WTC11 (cell line): ENCODE measurements around the gene WBP4. TPM values are rescaled to one million over a fixed set of nuclear protein-coding genes. Genes with fewer than 3 reads are reported as not detected.

Experiments
- ATAC-seq: fragments of 200-7000 bp; cut with Tn5 transposase; 2 replicates; pipeline ENCODE4 v1.10.0; 2021; ENCODE audit warnings: mild to moderate bottlenecking, moderate library complexity
- CTCF ChIA-PET: fragments of 300-600 bp; sonication (Branson Sonifier 250); formaldehyde crosslinking; loops from one replicate; lab custom pipeline; 2021; ENCODE audit warnings: antibody characterized with exemption; lab: Charles Lee
- POLR2A ChIA-PET: fragments of 350-600 bp; sonication (Branson Sonifier 250); formaldehyde crosslinking; loops from one replicate; lab custom pipeline; 2021; ENCODE audit warnings: antibody characterized with exemption; lab: Charles Lee
- DNase-seq: peaks from one replicate; pipeline ENCODE4 v3.0.0; 2021; ENCODE audit warnings: low spot score
- H3K27ac Mint-ChIP-seq: 2 replicates; pipeline ENCODE4 v1.8.0; 2021; ENCODE audit warnings: mixed read lengths
- H3K27me3 Mint-ChIP-seq: 2 replicates; pipeline ENCODE4 v1.8.0; 2021; ENCODE audit warnings: low read depth, mild to moderate bottlenecking, moderate library complexity, mixed read lengths
- H3K36me3 Mint-ChIP-seq: 2 replicates; pipeline ENCODE4 v1.8.0; 2021; ENCODE audit warnings: mixed read lengths
- H3K4me1 Mint-ChIP-seq: 2 replicates; pipeline ENCODE4 v1.8.0; 2022; ENCODE audit warnings: mixed read lengths
- H3K4me3 Mint-ChIP-seq: 2 replicates; pipeline ENCODE4 v1.8.0; 2021; ENCODE audit warnings: mild to moderate bottlenecking, moderate library complexity, mixed read lengths
- H3K9me3 Mint-ChIP-seq: 2 replicates; pipeline ENCODE4 v1.8.0; 2021; ENCODE audit warnings: mixed read lengths
- CBFB ChIP-seq: sonication (generic); formaldehyde crosslinking; IDR thresholded peaks from 2 replicates; pipeline ENCODE4 v1.8.1; 2022; ENCODE audit warnings: mild to moderate bottlenecking, low read depth, missing genetic modification reagents
- ELF4 ChIP-seq: sonication (generic); formaldehyde crosslinking; IDR thresholded peaks from 2 replicates; pipeline ENCODE4 v1.8.1; 2022; ENCODE audit warnings: low read depth, mild to moderate bottlenecking, moderate library complexity, missing genetic modification reagents
- EMX1 ChIP-seq: fragments of 250-450 bp; sonication (Bioruptor Pico); IDR thresholded peaks from 2 replicates; pipeline ENCODE4 v1.8.0; 2021; ENCODE audit warnings: mild to moderate bottlenecking
- ESRRA ChIP-seq: sonication (generic); formaldehyde crosslinking; IDR thresholded peaks from 2 replicates; pipeline ENCODE4 v1.8.1; 2022; ENCODE audit warnings: mild to moderate bottlenecking, missing genetic modification reagents, borderline replicate concordance
- FOXP1 ChIP-seq: sonication (generic); formaldehyde crosslinking; IDR thresholded peaks from 2 replicates; pipeline ENCODE4 v1.8.0; 2022; ENCODE audit warnings: missing genetic modification reagents, mild to moderate bottlenecking, moderate library complexity, borderline replicate concordance
- GTF2I ChIP-seq: fragments of 250-450 bp; sonication (Bioruptor Pico); conservative IDR thresholded peaks from 2 replicates; pipeline ENCODE4 v1.4.0; 2021; ENCODE audit warnings: mild to moderate bottlenecking
- KAT7 ChIP-seq: sonication (generic); formaldehyde crosslinking; IDR thresholded peaks from 2 replicates; pipeline ENCODE4 v1.8.1; 2023; ENCODE audit warnings: missing genetic modification reagents, mild to moderate bottlenecking, borderline replicate concordance
- MXD4 ChIP-seq: fragments of 250-450 bp; sonication (Bioruptor Pico); IDR thresholded peaks from 2 replicates; pipeline ENCODE4 v1.8.0; 2021; ENCODE audit warnings: mild to moderate bottlenecking, moderate library complexity, borderline replicate concordance
- MYBL2 ChIP-seq: sonication (generic); formaldehyde crosslinking; IDR thresholded peaks from 2 replicates; pipeline ENCODE4 v1.8.1; 2023; ENCODE audit warnings: mild to moderate bottlenecking, moderate library complexity, missing genetic modification reagents
- RELA ChIP-seq: sonication (generic); formaldehyde crosslinking; IDR thresholded peaks from 2 replicates; pipeline ENCODE4 v1.8.1; 2022; ENCODE audit warnings: missing genetic modification reagents, mild to moderate bottlenecking, borderline replicate concordance
- RORB ChIP-seq: fragments of 250-450 bp; sonication (Bioruptor Pico); IDR thresholded peaks from 2 replicates; pipeline ENCODE4 v1.9.0; 2021; ENCODE audit warnings: mild to moderate bottlenecking
- SOX15 ChIP-seq: fragments of 250-450 bp; sonication (Bioruptor Pico); IDR thresholded peaks from 2 replicates; pipeline ENCODE4 v1.9.0; 2021; ENCODE audit warnings: mild to moderate bottlenecking
- TCF7 ChIP-seq: sonication (generic); formaldehyde crosslinking; IDR thresholded peaks from 2 replicates; pipeline ENCODE4 v1.8.0; 2022; ENCODE audit warnings: mild to moderate bottlenecking, low read depth, missing genetic modification reagents, moderate library complexity
- TEAD1 ChIP-seq: sonication (generic); formaldehyde crosslinking; IDR thresholded peaks from 2 replicates; pipeline ENCODE4 v1.8.0; 2022; ENCODE audit warnings: mild to moderate bottlenecking, missing genetic modification reagents
- ZNF138 ChIP-seq: sonication (generic); formaldehyde crosslinking; conservative IDR thresholded peaks from 2 replicates; pipeline ENCODE4 v1.8.1; 2022; ENCODE audit warnings: mild to moderate bottlenecking, moderate library complexity, missing genetic modification reagents
- ZNF219 ChIP-seq: sonication (generic); formaldehyde crosslinking; IDR thresholded peaks from 2 replicates; pipeline ENCODE4 v1.8.0; 2023; ENCODE audit warnings: missing genetic modification reagents, mild to moderate bottlenecking, borderline replicate concordance
- ZNF317 ChIP-seq: sonication (generic); formaldehyde crosslinking; IDR thresholded peaks from 2 replicates; pipeline ENCODE4 v1.8.1; 2023; ENCODE audit warnings: low read depth, mild to moderate bottlenecking, moderate library complexity, missing genetic modification reagents, borderline replicate concordance
- ZNF416 ChIP-seq: fragments of 250-450 bp; sonication (Bioruptor Pico); IDR thresholded peaks from 2 replicates; pipeline ENCODE4 v1.9.0; 2021; ENCODE audit warnings: mild to moderate bottlenecking, inconsistent platforms
- ZNF671 ChIP-seq: fragments of 250-450 bp; sonication (Bioruptor Pico); IDR thresholded peaks from 2 replicates; pipeline ENCODE4 v1.8.0; 2021; ENCODE audit warnings: mild to moderate bottlenecking
- total RNA-seq: library from RNA; stranded (reverse); gene quantifications from 3 replicates; pipeline ENCODE4 v1.2.3, GENCODE V29; 2021
- TF ChIP-seq, protein P1 (sequence below): fragments of 200-600 bp; IDR thresholded peaks from 2 replicates; pipeline ENCODE4 v1.8.0; 2022; ENCODE audit warnings: antibody characterized with exemption
- TF ChIP-seq, protein P2 (sequence below): sonication (generic); formaldehyde crosslinking; IDR thresholded peaks from 2 replicates; pipeline ENCODE4 v1.8.1; 2022; ENCODE audit warnings: mild to moderate bottlenecking, moderate library complexity, missing genetic modification reagents
- TF ChIP-seq, protein P3 (sequence below): sonication (generic); formaldehyde crosslinking; IDR thresholded peaks from 2 replicates; pipeline ENCODE4 v1.8.1; 2023; ENCODE audit warnings: mild to moderate bottlenecking, moderate library complexity, missing genetic modification reagents
- TF ChIP-seq, protein P4 (sequence below): fragments of 250-450 bp; sonication (Bioruptor Pico); IDR thresholded peaks from 2 replicates; pipeline ENCODE4 v1.9.0; 2021; ENCODE audit warnings: mild to moderate bottlenecking
- TF ChIP-seq, protein P5 (sequence below): sonication (generic); formaldehyde crosslinking; IDR thresholded peaks from 2 replicates; pipeline ENCODE4 v1.8.0; 2022; ENCODE audit warnings: mild to moderate bottlenecking, missing genetic modification reagents

Gene WBP4
- total RNA-seq, 1 experiment from 2014 or later = 9.6 TPM

- POLR2A ChIA-PET = no interaction called here
- no peaks in the 10 kb centered on the region for H3K27me3 Mint-ChIP-seq
- no peaks in the 10 kb centered on the region for H3K9me3 Mint-ChIP-seq
- ATAC-seq (no peak), DNase-seq (no peak)
- H3K4me1 Mint-ChIP-seq = peaks cover 12% of the 10 kb centered on the region
- H3K36me3 Mint-ChIP-seq = no peaks in the 10 kb centered on the region
- CTCF ChIA-PET = no interaction called here
- TF ChIP-seq, protein P1, sequence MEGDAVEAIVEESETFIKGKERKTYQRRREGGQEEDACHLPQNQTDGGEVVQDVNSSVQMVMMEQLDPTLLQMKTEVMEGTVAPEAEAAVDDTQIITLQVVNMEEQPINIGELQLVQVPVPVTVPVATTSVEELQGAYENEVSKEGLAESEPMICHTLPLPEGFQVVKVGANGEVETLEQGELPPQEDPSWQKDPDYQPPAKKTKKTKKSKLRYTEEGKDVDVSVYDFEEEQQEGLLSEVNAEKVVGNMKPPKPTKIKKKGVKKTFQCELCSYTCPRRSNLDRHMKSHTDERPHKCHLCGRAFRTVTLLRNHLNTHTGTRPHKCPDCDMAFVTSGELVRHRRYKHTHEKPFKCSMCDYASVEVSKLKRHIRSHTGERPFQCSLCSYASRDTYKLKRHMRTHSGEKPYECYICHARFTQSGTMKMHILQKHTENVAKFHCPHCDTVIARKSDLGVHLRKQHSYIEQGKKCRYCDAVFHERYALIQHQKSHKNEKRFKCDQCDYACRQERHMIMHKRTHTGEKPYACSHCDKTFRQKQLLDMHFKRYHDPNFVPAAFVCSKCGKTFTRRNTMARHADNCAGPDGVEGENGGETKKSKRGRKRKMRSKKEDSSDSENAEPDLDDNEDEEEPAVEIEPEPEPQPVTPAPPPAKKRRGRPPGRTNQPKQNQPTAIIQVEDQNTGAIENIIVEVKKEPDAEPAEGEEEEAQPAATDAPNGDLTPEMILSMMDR = no peak
- no peak for TF ChIP-seq RELA (CRISPR knock-in tag)
- no peak for TF ChIP-seq SOX15
- TF ChIP-seq, protein P2, sequence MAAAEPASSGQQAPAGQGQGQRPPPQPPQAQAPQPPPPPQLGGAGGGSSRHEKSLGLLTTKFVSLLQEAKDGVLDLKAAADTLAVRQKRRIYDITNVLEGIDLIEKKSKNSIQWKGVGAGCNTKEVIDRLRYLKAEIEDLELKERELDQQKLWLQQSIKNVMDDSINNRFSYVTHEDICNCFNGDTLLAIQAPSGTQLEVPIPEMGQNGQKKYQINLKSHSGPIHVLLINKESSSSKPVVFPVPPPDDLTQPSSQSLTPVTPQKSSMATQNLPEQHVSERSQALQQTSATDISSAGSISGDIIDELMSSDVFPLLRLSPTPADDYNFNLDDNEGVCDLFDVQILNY (CRISPR knock-in tag) = no peak
- TF ChIP-seq TCF7 (CRISPR knock-in tag) = no peak
- no peak for TF ChIP-seq CBFB (CRISPR knock-in tag)
- no peak for TF ChIP-seq EMX1 (CRISPR knock-in tag)
- TF ChIP-seq, protein P3, sequence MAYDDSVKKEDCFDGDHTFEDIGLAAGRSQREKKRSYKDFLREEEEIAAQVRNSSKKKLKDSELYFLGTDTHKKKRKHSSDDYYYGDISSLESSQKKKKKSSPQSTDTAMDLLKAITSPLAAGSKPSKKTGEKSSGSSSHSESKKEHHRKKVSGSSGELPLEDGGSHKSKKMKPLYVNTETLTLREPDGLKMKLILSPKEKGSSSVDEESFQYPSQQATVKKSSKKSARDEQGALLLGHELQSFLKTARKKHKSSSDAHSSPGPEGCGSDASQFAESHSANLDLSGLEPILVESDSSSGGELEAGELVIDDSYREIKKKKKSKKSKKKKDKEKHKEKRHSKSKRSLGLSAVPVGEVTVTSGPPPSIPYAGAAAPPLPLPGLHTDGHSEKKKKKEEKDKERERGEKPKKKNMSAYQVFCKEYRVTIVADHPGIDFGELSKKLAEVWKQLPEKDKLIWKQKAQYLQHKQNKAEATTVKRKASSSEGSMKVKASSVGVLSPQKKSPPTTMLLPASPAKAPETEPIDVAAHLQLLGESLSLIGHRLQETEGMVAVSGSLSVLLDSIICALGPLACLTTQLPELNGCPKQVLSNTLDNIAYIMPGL (CRISPR knock-in tag) = no peak
- no peak for TF ChIP-seq ZNF671
- no peak for TF ChIP-seq TEAD1 (CRISPR knock-in tag)
- no peak for TF ChIP-seq RORB (CRISPR knock-in tag)
- no peak overlapping the region for H3K27ac Mint-ChIP-seq
- no peak overlapping the region for H3K4me3 Mint-ChIP-seq
These were observed 50.1 kb downstream of the WBP4 start for GRCh38 chr13:41111454-41111853.

- no peak for TF ChIP-seq ZNF416 (CRISPR knock-in tag)
- TF ChIP-seq FOXP1 (CRISPR knock-in tag) = no peak
- TF ChIP-seq, protein P1 = no peak
- DNase-seq (no peak), ATAC-seq (no peak)
- Mint-ChIP-seq H3K4me3 (no peak overlapping the region), H3K4me1 (no peaks in the 10 kb centered on the region), H3K27me3 (no peaks in the 10 kb centered on the region), H3K27ac (no peak overlapping the region), H3K9me3 (no peaks in the 10 kb centered on the region), H3K36me3 (no peaks in the 10 kb centered on the region)
- ChIA-PET CTCF (no interaction called here), POLR2A (no interaction called here)
These were observed 56.6 kb downstream of the WBP4 start for GRCh38 chr13:41117869-41118268.

DNA sequence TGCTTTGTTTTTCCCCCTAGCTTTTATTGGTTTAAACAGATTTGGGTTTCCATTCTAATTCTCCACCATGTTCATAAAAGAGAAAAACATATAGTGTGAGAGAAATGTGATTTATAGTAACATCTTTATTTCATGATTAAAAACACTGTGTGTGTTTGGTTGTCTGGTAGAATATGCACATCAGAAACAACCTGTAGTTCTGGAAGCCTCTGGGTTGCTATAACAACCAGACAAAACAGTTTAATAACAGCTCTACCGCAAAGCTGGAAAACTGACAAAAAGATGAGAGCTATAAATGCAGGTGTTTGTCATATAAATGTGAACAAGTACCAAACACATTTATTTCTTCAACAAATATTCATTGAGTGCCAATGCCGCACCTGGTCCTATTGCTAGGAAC lies 61.5 kb downstream of the WBP4 start:
- ATAC-seq (no peak), DNase-seq (no peak)
- no peak overlapping the region for H3K4me3 Mint-ChIP-seq
- H3K9me3 Mint-ChIP-seq = peaks cover 12% of the 10 kb centered on the region
- POLR2A ChIA-PET = no interaction called here
- CTCF ChIA-PET = no interaction called here
- H3K27ac Mint-ChIP-seq = no peak overlapping the region
- peaks cover 6% of the 10 kb centered on the region; the same call in 1 of the 2 replicates for H3K4me1 Mint-ChIP-seq
- H3K27me3 Mint-ChIP-seq = no peaks in the 10 kb centered on the region
- peaks cover 12% of the 10 kb centered on the region for H3K36me3 Mint-ChIP-seq
- TF ChIP-seq, protein P4, sequence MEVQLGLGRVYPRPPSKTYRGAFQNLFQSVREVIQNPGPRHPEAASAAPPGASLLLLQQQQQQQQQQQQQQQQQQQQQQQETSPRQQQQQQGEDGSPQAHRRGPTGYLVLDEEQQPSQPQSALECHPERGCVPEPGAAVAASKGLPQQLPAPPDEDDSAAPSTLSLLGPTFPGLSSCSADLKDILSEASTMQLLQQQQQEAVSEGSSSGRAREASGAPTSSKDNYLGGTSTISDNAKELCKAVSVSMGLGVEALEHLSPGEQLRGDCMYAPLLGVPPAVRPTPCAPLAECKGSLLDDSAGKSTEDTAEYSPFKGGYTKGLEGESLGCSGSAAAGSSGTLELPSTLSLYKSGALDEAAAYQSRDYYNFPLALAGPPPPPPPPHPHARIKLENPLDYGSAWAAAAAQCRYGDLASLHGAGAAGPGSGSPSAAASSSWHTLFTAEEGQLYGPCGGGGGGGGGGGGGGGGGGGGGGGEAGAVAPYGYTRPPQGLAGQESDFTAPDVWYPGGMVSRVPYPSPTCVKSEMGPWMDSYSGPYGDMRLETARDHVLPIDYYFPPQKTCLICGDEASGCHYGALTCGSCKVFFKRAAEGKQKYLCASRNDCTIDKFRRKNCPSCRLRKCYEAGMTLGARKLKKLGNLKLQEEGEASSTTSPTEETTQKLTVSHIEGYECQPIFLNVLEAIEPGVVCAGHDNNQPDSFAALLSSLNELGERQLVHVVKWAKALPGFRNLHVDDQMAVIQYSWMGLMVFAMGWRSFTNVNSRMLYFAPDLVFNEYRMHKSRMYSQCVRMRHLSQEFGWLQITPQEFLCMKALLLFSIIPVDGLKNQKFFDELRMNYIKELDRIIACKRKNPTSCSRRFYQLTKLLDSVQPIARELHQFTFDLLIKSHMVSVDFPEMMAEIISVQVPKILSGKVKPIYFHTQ (CRISPR knock-in tag) = no peak
- TF ChIP-seq TCF7 (CRISPR knock-in tag) = no peak
- no peak for TF ChIP-seq GTF2I (CRISPR knock-in tag)
- TF ChIP-seq MYBL2 (CRISPR knock-in tag) = no peak
- TF ChIP-seq RORB (CRISPR knock-in tag) = no peak
- no peak for TF ChIP-seq TEAD1 (CRISPR knock-in tag)
- no peak for TF ChIP-seq MXD4 (CRISPR knock-in tag)
- TF ChIP-seq KAT7 (CRISPR knock-in tag) = no peak
- no peak for TF ChIP-seq ELF4
- TF ChIP-seq, protein P5, sequence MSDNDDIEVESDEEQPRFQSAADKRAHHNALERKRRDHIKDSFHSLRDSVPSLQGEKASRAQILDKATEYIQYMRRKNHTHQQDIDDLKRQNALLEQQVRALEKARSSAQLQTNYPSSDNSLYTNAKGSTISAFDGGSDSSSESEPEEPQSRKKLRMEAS (CRISPR knock-in tag) = no peak
- no peak for TF ChIP-seq ZNF138 (CRISPR knock-in tag)
- no peak for TF ChIP-seq ESRRA (CRISPR knock-in tag)
- no peak for TF ChIP-seq ZNF317 (CRISPR knock-in tag)
- no peak for TF ChIP-seq ZNF219 (CRISPR knock-in tag)
